ENCODE data around the gene STK39. TPM values are rescaled to one million over a fixed set of nuclear protein-coding genes. Genes with fewer than 3 reads are reported as not detected.

STK39 gene
- total RNA-seq, 2 donors from 2014 or later, result 21.5 to 27.9 TPM

DNA sequence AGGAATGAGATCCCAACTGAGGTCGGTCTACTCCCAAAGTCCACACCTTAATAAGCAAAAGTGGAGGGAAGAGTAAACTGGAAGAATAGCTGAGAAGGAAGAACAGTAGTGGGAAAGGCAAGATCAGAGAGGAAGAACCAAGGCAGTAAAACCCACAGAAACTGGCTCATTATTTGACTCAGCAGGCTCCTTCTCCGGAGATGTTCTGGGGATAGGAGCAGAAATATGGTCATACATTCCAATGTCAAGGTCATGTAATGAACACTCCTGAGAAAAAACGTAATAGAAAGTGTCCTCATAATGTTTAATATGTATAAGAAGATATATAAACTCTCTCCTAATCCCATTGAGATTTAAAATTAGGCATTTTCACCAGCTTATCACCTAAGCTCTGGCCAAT, 39.5 kb downstream of the STK39 start:
- Mint-ChIP-seq H3K36me3 (ENCODE audit: low read depth) (peaks cover 4% of the 10 kb centered on the region), H3K4me1 (peaks cover 51% of the 10 kb centered on the region), H3K27ac (no peak overlapping the region), H3K4me3 (peak overlapping the region; percentile 48), H3K27me3 (no peaks in the 10 kb centered on the region), H3K9me3 (no peaks in the 10 kb centered on the region)
- ATAC-seq (replicated peaks), result peak; percentile 5

DNA sequence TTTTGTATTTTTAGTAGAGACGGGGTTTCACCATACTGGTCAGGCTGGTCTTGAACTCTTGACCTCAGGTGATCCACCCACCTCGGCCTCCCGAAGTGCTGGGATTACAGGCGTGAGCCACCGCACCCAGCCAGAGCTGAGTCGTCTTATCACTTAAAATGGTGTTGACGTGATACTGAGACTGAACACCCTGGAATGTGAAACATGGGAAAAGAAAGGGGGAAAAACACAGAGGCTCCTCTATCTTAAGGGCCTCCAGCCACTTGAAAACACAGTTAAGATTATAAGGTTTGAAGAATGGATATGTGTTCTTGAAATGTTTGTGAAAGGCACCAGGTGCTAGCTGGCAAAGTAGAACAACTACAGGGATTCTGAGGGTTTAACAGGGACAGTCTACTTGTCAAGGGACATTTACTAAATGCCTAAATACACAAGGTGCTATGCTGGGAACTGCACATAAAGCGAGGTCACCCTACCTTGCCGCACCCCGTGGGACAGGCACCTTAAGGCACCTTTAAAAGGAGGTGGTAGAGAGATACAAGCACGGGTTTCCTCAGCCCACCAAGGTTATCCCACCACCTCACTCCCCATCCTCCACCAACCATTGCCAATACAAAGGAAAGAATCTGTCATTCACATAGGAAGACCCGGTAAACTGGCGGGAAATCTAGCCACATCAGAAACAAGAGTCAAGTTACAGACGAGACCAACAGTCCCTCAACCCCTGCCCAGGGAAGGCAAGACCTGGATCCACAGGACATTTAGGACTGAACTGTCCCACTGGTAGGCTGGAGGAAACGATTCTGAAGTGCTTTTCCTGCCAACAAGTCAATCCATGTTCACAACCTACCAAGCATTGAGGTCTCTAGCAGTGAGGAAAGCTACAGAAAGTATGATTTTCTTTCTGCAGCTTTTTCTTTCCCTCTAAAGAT, 43.4 kb downstream of the STK39 start:
- Mint-ChIP-seq H3K9me3 (no peaks in the 10 kb centered on the region), H3K27me3 (no peaks in the 10 kb centered on the region), H3K36me3 (ENCODE audit: low read depth) (peaks cover 10% of the 10 kb centered on the region), H3K4me3 (no peak overlapping the region), H3K4me1 (peaks cover 42% of the 10 kb centered on the region), H3K27ac (no peak overlapping the region)
- no peak for ATAC-seq (replicated peaks)

DNA sequence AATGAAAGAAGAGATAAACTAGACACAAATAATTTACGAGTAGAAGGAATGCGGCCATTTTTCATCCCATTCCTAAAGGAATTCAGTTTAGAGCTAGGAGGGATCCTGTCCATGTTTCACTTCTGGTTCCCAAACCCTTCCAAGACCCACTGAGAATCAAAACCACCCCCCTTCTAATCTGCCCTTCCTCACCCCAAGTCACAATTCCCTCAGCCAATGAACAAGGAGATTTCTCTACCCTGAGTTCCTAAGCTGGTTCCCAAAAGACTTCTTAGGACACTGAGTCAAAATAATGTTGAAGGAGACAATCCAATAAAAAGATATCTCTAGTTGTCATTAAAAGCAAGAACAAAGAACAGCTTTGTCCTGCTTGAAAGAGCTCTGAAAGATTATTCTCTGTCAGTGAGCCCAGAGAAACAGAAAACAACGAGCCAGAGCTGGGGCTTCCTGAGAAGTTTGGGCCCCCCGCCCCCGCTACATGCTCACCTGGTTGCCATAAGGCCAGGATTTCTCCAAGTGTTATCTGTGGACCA, 45.7 kb downstream of the STK39 start:
- peaks cover 10% of the 10 kb centered on the region for H3K36me3 Mint-ChIP-seq (ENCODE audit: low read depth)
- H3K27me3 Mint-ChIP-seq, result no peaks in the 10 kb centered on the region
- H3K9me3 Mint-ChIP-seq, result no peaks in the 10 kb centered on the region
- no peak overlapping the region for H3K4me3 Mint-ChIP-seq
- ATAC-seq (replicated peaks), result no peak
- no peak overlapping the region for H3K27ac Mint-ChIP-seq
- peaks cover 33% of the 10 kb centered on the region for H3K4me1 Mint-ChIP-seq

DNA sequence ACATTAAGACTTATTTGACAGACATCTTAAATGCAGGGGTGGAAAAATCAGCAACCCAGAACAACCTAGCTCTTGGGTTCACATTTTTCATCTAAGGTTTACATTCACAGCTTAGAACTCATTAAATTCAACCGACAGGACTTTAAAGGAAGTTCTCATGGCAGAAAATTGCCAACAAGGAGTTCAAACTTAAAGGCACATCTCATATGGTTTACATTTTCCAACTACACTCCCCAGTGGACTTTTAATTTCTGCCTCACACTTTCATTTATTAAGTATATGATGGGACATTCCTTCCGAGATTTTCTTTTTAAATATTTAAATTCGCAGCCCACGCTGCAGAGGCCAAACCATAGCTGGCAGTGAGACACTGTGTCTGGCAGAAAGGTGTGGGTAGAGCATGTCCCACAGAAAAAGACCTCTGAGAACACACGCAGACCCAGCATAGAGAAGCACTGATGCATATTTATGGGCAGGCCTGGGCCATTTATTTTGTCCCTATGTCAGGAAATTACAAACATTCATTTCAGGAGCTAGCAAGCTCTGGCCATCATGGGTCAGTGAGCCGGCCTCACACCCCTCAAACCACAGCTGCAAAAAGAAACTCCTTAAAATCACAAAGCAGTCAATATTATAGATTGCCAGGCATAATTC, 46.3 kb downstream of the STK39 start:
- no peak for ATAC-seq (replicated peaks)
- Mint-ChIP-seq H3K4me3 (no peak overlapping the region), H3K9me3 (no peaks in the 10 kb centered on the region), H3K36me3 (ENCODE audit: low read depth) (peaks cover 10% of the 10 kb centered on the region), H3K4me1 (peaks cover 39% of the 10 kb centered on the region), H3K27me3 (no peaks in the 10 kb centered on the region), H3K27ac (no peak overlapping the region)

DNA sequence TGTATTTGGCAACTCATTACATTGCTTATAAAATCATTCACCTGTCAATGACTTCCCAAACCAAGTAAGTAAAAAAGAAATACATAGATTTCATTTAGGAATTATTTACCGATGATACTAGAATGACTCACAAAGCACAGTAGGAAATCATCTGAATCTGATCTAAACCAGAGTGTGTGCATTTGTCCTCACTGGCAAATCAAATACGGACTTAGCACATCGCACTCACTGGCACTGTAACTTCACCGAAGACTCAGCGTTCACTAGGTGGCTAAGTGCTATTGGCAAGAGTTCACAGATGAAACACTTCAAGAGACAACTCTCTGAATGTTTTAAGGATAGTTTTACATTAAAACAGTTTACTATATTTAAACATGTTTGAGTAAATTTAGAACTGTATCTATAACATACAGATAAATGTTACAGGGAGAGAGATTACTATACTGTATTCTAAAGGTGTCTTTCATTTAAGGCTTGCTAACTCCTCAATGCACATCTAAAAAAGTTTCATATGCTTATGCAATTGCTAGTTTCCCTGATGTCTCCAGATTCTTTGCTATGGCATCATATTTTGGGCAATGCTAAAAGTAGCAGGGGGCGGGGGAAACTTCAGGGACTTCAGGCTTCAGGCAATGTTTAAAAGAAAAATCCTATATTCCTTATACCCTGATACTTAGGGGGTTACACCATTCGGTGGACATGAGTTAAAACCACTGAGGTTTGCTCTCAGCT, 48.8 kb downstream of the STK39 start:
- Mint-ChIP-seq H3K36me3 (ENCODE audit: low read depth) (peaks cover 10% of the 10 kb centered on the region), H3K4me1 (peaks cover 50% of the 10 kb centered on the region), H3K27me3 (no peaks in the 10 kb centered on the region), H3K9me3 (no peaks in the 10 kb centered on the region), H3K27ac (no peak overlapping the region), H3K4me3 (no peak overlapping the region)
- no peak for ATAC-seq (replicated peaks)

DNA sequence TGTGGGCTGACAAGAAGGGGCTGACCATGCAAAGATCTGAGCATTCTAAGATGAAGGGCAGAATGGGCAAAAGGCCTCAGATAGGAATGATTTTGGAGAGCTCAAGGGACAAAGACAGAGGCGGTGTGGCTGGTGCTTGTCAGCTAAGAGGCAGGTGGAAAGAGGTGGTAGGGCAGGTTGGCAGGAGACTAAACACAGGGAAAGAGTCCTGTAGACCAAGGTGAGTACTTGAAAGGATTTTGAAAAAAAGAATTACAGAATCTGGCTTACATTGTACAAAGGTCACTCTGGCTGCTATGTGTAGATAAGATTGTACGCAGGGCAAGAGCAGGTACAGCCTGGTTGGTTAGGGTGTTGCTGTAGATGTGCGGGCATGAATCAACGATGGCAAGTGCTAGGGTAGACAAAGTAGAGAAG, 50.6 kb downstream of the STK39 start:
- Mint-ChIP-seq H3K27me3 (no peaks in the 10 kb centered on the region), H3K27ac (no peak overlapping the region), H3K36me3 (ENCODE audit: low read depth) (no peaks in the 10 kb centered on the region), H3K4me1 (peaks cover 58% of the 10 kb centered on the region), H3K4me3 (no peak overlapping the region), H3K9me3 (no peaks in the 10 kb centered on the region)
- ATAC-seq (replicated peaks), result no peak

DNA sequence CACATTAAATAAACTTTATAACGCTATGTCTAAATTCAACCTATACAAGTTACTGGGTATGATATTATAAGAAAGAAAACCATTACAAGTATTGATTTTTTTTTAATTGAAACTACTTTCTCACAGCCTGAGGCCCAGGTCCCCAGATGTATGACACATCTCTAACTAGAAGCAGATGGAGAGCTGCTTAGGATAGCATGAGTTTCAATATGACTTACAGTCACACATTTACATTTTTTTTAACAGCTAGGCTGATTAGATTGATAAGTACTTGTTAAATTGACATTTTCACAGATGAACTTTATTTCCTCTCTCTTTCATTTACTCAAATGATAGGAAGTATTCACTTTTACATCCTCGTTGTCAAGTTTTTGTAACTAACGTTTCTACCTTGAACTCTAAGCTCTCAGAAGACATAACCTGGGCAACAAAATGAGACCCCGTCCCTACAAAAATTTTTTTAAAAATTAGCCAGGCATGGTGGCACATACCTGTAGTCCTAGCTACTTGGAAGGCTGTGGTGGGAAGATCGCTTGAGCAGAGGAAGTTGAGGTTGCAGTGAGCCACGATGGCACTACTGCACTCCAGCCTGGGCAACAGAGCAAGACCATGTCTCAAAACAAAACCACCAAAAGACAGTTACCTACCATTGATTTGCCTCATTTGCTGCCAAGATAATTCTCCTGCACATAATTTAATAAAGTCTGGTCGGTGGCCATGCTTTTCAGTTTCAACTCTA, 52.4 kb downstream of the STK39 start:
- Mint-ChIP-seq H3K4me1 (peaks cover 56% of the 10 kb centered on the region), H3K4me3 (peak overlapping the region; percentile 89), H3K27me3 (no peaks in the 10 kb centered on the region), H3K36me3 (ENCODE audit: low read depth) (no peaks in the 10 kb centered on the region), H3K27ac (peak overlapping the region; percentile 97), H3K9me3 (no peaks in the 10 kb centered on the region)
- ATAC-seq (replicated peaks), result peak; percentile 92

DNA sequence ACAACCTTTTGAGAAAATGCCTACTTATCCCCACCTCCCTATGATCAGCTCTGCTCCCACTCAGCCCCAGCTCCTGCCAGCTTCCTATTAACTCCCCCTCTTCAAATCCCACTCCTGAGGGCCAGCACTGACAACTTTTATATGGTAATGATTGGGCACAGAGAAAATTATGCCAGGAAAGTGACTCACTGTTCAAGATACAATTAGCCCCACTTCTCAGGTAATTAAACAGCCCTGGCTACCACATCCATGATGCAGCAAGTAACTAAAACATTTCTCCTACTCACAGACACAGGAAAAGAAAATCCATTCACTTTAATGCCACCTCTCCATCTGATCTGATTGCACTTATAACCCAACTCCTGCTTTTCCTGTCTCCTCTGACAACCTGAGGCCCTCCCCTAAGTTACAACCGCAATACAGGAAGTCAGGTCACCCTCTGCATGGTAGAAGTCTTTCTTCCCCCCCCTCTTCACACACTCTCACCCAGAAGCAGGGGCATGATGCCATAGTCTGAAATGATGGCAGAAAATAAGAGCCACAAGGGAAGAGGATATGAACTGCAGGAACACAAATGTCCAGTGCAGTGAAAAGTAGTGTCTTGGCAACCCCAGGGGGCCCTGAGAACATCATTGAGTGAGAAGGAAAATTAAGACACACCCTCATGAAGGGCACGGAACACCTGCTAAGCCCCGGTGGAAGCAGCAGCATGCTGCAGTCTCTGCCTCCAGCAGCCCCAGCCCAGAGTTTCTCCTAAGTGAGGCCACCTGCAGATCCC, 54.4 kb downstream of the STK39 start:
- Mint-ChIP-seq H3K27me3 (no peaks in the 10 kb centered on the region), H3K9me3 (no peaks in the 10 kb centered on the region), H3K27ac (peak overlapping the region; percentile 51), H3K36me3 (ENCODE audit: low read depth) (no peaks in the 10 kb centered on the region), H3K4me1 (peaks cover 51% of the 10 kb centered on the region), H3K4me3 (peak overlapping the region; percentile 52)
- peak; percentile 55 for ATAC-seq (replicated peaks)

DNA sequence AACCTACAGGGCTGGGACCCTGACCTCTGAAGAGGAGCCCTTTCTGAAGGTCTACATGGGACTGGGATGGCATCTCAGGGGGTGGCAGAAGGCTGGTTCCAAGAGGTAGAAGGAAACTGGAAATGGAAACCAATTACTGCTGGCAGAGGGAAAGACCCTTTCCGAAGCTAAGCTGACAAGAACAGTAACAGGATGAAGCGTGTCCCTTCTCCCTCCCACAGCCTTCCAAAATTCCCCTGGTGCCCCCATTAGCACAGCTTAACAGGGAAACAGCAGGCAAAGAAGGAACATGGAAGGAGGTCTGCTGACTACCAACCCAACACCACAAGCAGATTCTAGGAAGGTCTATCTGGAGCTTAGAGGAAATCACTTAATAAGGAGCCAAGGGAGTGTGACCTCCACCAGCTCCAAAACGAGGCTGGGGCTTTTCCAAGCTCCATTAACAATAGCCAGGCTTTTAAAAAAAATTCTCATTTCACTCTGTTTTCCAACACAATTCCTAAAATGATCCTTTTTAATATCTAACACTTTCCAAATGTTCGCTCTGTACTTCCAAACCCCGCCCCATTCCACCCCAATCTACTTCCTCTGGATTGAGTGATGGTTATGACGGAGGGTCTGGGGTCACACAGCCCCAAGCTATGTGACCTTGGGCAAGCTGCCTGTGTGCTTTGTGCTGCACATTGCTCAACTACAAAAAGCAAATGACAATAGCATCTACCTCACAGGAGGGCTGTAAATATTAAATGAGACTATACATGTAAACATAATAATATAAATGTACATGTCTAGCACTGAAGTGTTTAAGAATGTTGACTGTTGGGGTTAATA, 55.2 kb downstream of the STK39 start:
- Mint-ChIP-seq H3K4me1 (peaks cover 50% of the 10 kb centered on the region), H3K27me3 (no peaks in the 10 kb centered on the region), H3K4me3 (peak overlapping the region; percentile 52), H3K27ac (peak overlapping the region; percentile 51), H3K9me3 (no peaks in the 10 kb centered on the region), H3K36me3 (ENCODE audit: low read depth) (no peaks in the 10 kb centered on the region)
- no peak for ATAC-seq (replicated peaks)

DNA sequence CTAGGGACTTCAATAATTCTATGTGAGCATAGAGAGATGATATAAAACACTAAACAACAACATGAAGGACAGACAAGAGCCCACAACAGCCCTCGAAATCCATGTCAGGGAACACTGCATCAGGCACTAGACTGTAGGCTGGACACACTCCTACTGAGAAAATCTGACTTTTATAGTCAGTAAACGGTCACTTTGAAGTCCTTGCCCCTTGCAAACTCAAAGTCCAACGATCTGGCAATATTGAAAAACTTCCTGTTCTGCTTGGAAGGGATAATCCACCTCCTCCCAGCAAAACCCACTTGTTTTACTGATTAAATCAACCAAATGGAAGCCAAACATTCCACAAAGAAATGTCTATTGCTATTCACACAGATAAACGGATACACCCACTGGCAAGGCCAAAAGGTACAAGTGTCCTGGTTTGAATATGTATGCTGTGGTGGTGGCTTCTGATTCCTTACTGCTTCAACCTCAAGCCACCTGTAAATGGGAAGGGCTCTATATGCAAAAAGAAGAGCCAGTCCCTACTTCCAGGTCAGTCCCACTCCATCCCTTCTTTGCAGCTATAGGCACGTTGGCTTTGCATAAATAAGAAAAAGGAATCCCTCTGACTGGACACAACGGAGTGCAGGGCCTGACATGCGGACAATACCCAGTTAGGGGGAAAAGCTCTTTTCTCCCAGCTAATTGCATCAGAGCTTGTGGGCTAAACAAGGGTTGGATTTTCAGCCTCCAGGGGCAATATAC, 56.6 kb downstream of the STK39 start:
- Mint-ChIP-seq H3K27ac (no peak overlapping the region), H3K4me1 (peaks cover 39% of the 10 kb centered on the region), H3K36me3 (ENCODE audit: low read depth) (no peaks in the 10 kb centered on the region), H3K27me3 (no peaks in the 10 kb centered on the region), H3K4me3 (no peak overlapping the region), H3K9me3 (no peaks in the 10 kb centered on the region)
- no peak for ATAC-seq (replicated peaks)

DNA sequence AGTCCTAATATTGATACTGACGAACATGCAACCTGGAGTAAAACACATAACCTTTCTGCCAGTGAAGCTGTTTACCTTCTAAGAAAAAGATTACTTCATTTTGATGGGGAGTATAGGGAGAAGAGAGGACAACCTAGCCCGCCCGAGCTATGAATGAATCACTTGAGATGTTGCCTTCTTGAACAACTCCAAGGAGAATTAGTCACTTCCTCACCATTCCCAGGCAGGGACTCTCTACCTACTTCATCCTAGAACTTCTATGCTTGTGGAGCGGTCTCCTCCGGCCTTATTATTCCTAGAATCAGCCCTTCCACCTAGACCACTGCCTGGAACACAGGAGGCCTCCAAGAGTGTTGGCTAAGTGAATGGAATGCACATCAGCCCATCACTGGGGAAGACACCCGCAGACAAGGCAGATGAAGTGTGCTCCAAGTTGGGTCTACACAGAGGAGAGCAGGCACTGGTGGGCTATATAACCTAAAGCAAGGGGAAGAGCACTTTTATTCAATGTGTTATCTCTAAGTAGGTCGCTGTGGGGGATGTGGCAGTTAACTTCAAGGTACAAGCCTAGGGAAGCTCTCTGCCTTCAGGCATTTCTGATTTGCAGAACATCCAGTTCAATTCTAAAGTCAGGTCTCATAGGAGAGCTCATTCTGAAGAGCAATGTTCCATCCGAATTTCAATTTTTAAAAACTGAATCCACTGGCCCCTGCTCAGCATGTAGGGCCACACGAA, 57.4 kb downstream of the STK39 start:
- Mint-ChIP-seq H3K4me1 (peaks cover 39% of the 10 kb centered on the region), H3K27ac (no peak overlapping the region), H3K36me3 (ENCODE audit: low read depth) (no peaks in the 10 kb centered on the region), H3K9me3 (no peaks in the 10 kb centered on the region), H3K27me3 (no peaks in the 10 kb centered on the region), H3K4me3 (no peak overlapping the region)
- no peak for ATAC-seq (replicated peaks)

DNA sequence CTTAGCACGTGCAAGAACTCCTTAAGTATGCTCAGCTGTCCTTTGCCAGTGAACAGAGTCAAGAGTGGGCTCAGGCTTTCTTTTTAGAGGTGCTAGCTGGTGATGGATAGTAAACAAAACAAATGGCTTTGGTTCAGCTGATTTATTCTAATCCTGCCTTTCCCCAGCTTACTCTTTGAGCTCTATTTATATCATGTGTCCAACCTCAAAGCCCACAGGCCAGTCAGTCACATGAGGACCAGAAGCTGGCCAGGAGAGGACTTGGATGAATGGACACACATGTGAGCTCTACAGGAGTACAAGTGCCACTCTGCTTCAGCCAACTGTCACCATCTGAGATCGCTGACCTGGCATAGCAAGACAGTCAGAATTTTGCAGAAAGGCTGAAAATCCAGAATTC, 59.4 kb downstream of the STK39 start:
- Mint-ChIP-seq H3K27me3 (no peaks in the 10 kb centered on the region), H3K4me3 (no peak overlapping the region), H3K4me1 (peaks cover 28% of the 10 kb centered on the region), H3K36me3 (ENCODE audit: low read depth) (no peaks in the 10 kb centered on the region), H3K9me3 (no peaks in the 10 kb centered on the region), H3K27ac (no peak overlapping the region)
- no peak for ATAC-seq (replicated peaks)

Measured in activated T-helper 17 cell treated with anti-CD3 and anti-CD28 coated beads, Interleukin-2, amount 50 U/mL, for 72 hours (primary cell).